ENCODE results near the gene HDAC4.

Gene HDAC4

GRCh38 chr2:239187464-239188253 is 213.2 kb downstream of the HDAC4 start:
- Histone ChIP-seq H3F3A (ENCODE audit: low read depth) (no peaks in the 10 kb centered on the region), H3K79me2 (ENCODE audit: insufficient read depth, low read length) (no peaks in the 10 kb centered on the region), H4K20me1 (ENCODE audit: insufficient read depth, low read length, poor library complexity, severe bottlenecking) (no peaks in the 10 kb centered on the region), H3K9me3 (ENCODE audit: insufficient read depth, low read depth, low read length) (peaks cover 6% of the 10 kb centered on the region; the same call in 1 of the 2 replicates), H3K9ac (ENCODE audit: low read depth, low read length, poor library complexity, severe bottlenecking) (no peak overlapping the region), H3K4me2 (ENCODE audit: low read depth, low read length, poor library complexity, severe bottlenecking) (no peak overlapping the region), H3K27me3 (ENCODE audit: insufficient read depth, low read length, poor library complexity, severe bottlenecking) (no peaks in the 10 kb centered on the region), H3K4me1 (ENCODE audit: insufficient read depth, low read length, poor library complexity, severe bottlenecking) (no peaks in the 10 kb centered on the region), H3K36me3 (ENCODE audit: insufficient read depth, low read length) (peaks cover 37% of the 10 kb centered on the region; the same call in 1 of the 2 replicates), H3K9me2 (replicated peaks; ENCODE audit: low read depth, low read length) (no peaks in the 10 kb centered on the region), H3K4me3 (ENCODE audit: low read length, poor library complexity, severe bottlenecking) (no peak overlapping the region), H2AFZ (ENCODE audit: low read length) (no peak overlapping the region)
- TF ChIP-seq CTCF (conservative IDR thresholded peaks at IDR 0.05; ENCODE audit: low read length) (no peak), EZH2phosphoT487 (IDR thresholded peaks at IDR 0.05; ENCODE audit: borderline replicate concordance) (no peak)

- H3K4me1 ChIP-seq (ENCODE audit: insufficient read depth, low read length, poor library complexity, severe bottlenecking) = no peaks in the 10 kb centered on the region
- no peaks in the 10 kb centered on the region for H3K9me2 ChIP-seq (replicated peaks; ENCODE audit: low read depth, low read length)
- no peaks in the 10 kb centered on the region for H3K27me3 ChIP-seq (ENCODE audit: insufficient read depth, low read length, poor library complexity, severe bottlenecking)
- H2AFZ ChIP-seq (ENCODE audit: low read length) = no peak overlapping the region
- no peak overlapping the region for H3K4me3 ChIP-seq (ENCODE audit: low read length, poor library complexity, severe bottlenecking)
- no peak overlapping the region for H3K9ac ChIP-seq (ENCODE audit: low read depth, low read length, poor library complexity, severe bottlenecking)
- peaks cover 37% of the 10 kb centered on the region; the same call in 1 of the 2 replicates for H3K36me3 ChIP-seq (ENCODE audit: insufficient read depth, low read length)
- no peaks in the 10 kb centered on the region for H3F3A ChIP-seq (ENCODE audit: low read depth)
- peaks cover 6% of the 10 kb centered on the region; the same call in 1 of the 2 replicates for H3K9me3 ChIP-seq (ENCODE audit: insufficient read depth, low read depth, low read length)
- no peaks in the 10 kb centered on the region for H3K79me2 ChIP-seq (ENCODE audit: insufficient read depth, low read length)
- no peaks in the 10 kb centered on the region for H4K20me1 ChIP-seq (ENCODE audit: insufficient read depth, low read length, poor library complexity, severe bottlenecking)
- TF ChIP-seq EZH2phosphoT487 (IDR thresholded peaks at IDR 0.05; ENCODE audit: borderline replicate concordance) (no peak), CTCF (conservative IDR thresholded peaks at IDR 0.05; ENCODE audit: low read length) (no peak)
- H3K4me2 ChIP-seq (ENCODE audit: low read depth, low read length, poor library complexity, severe bottlenecking) = no peak overlapping the region
These were observed 214.1 kb downstream of the HDAC4 start for GRCh38 chr2:239186516-239187357.

- H3K36me3 ChIP-seq (ENCODE audit: insufficient read depth, low read length) = peaks cover 37% of the 10 kb centered on the region; the same call in 1 of the 2 replicates
- no peak overlapping the region for H2AFZ ChIP-seq (ENCODE audit: low read length)
- no peaks in the 10 kb centered on the region for H3F3A ChIP-seq (ENCODE audit: low read depth)
- H3K27me3 ChIP-seq (ENCODE audit: insufficient read depth, low read length, poor library complexity, severe bottlenecking) = no peaks in the 10 kb centered on the region
- no peaks in the 10 kb centered on the region for H3K79me2 ChIP-seq (ENCODE audit: insufficient read depth, low read length)
- no peaks in the 10 kb centered on the region for H3K4me1 ChIP-seq (ENCODE audit: insufficient read depth, low read length, poor library complexity, severe bottlenecking)
- no peak overlapping the region for H3K4me3 ChIP-seq (ENCODE audit: low read length, poor library complexity, severe bottlenecking)
- TF ChIP-seq EZH2phosphoT487 (IDR thresholded peaks at IDR 0.05; ENCODE audit: borderline replicate concordance) (no peak), CTCF (conservative IDR thresholded peaks at IDR 0.05; ENCODE audit: low read length) (no peak)
- no peak overlapping the region for H3K4me2 ChIP-seq (ENCODE audit: low read depth, low read length, poor library complexity, severe bottlenecking)
- H3K9ac ChIP-seq (ENCODE audit: low read depth, low read length, poor library complexity, severe bottlenecking) = no peak overlapping the region
- no peaks in the 10 kb centered on the region for H4K20me1 ChIP-seq (ENCODE audit: insufficient read depth, low read length, poor library complexity, severe bottlenecking)
- H3K9me3 ChIP-seq (ENCODE audit: insufficient read depth, low read depth, low read length) = peaks cover 6% of the 10 kb centered on the region; the same call in 1 of the 2 replicates
- no peaks in the 10 kb centered on the region for H3K9me2 ChIP-seq (replicated peaks; ENCODE audit: low read depth, low read length)
These were observed 215.6 kb downstream of the HDAC4 start for GRCh38 chr2:239184968-239185903.

All from Loucy (cell line).